HFF-Myc (cell line): Measurements from ENCODE around the gene P4HA1.
"Not testable (repeated sequence)": the region's sequence is repeated elsewhere in the genome, so short reads cannot be mapped to it uniquely, and the experiment has no call there.

Experiments
- DNase-seq: peaks from one replicate; pipeline ENCODE4 v3.0.0-alpha.2; 2011; ENCODE audit warnings: low read depth; ENCODE audit errors: extremely low read depth
- H3K4me3 ChIP-seq: replicated peaks from 2 replicates; pipeline ENCODE4 v1.5.1; 2011; ENCODE audit warnings: low read depth, mild to moderate bottlenecking, control low read depth, low read length
- CTCF ChIP-seq: IDR thresholded peaks from 2 replicates; pipeline ENCODE4 v1.5.1; 2012; ENCODE audit warnings: mild to moderate bottlenecking, low read depth, low read length, control low read depth; ENCODE audit errors: missing control alignments

The P4HA1 gene

GRCh38 chr10:73000973-73001372, 95.7 kb downstream of the P4HA1 start:
- TF ChIP-seq CTCF: no peak
- DNase-seq: no peak

GRCh38 chr10:72997099-72997498, 99.6 kb downstream of the P4HA1 start:
- TF ChIP-seq CTCF: no peak

More at GRCh38 chr10:73000973-73001372, 95.7 kb downstream of the P4HA1 start:
- H3K4me3 ChIP-seq: no peak overlapping the region

GRCh38 chr10:72995459-72995858, 101.2 kb downstream of the P4HA1 start:
- DNase-seq, H3K4me3 ChIP-seq: not testable (repeated sequence)

More at GRCh38 chr10:72997099-72997498, 99.6 kb downstream of the P4HA1 start:
- no peak overlapping the region for H3K4me3 ChIP-seq
- no peak for DNase-seq

DNA sequence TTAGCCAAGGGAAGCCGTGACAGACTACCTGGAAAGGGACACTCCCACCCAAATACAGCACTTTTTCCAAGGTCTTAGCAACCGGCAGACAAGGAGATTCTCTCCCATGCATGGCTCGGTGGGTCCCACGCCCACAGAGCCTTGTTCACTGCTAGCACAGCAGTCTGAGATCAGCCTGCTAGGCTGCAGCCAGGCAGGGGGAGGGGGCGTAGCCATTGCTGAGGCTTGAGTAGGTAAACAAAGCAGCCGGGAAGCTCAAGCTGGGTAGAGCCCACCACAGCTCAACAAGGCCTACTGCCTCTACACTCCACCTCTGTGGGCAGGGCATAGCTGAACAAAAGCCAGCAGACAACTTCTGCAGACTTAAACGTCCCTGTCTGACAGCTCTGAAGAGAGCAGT, 106.9 kb downstream of the P4HA1 start:
- not testable (repeated sequence) for H3K4me3 ChIP-seq, DNase-seq

- not testable (repeated sequence) for DNase-seq, H3K4me3 ChIP-seq
Measured at GRCh38 chr10:72984618-72985017, 112.0 kb downstream of the P4HA1 start.

DNA sequence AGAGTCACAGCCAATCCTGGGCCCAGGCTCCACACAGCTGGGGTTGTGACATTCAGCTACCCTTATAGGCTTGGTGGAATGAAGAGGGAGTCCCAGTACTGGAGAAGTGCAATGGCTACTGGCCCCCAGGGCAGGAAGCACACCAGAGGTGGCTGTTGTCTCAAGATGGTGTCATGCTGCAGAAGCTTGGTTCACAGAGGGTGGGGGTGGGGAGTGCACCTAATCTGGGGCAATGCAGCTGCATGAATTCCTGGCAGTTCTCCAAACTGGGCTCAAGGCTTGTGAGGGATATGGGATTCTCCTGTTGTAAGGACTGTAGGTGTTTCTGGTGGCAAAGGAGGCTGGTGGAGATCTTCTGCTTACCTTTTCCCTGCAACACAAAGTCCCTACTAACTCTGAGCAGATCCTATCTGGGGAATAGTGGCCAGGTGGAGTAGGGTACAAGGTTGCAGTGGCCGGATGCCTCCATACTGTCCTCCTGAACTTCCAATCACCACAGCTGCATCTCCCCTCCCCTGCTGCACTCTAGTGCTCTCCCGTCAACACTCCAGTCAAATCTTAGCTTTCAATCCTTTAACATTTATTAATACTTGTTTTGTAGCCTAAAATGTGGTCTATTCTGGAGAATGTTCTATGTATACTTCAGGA, 114.7 kb downstream of the P4HA1 start:
- no peak for TF ChIP-seq CTCF
- no peak for DNase-seq
- H3K4me3 ChIP-seq: no peak overlapping the region

GRCh38 chr10:72981028-72981881, 115.4 kb downstream of the P4HA1 start:
- no peak for TF ChIP-seq CTCF
- DNase-seq: no peak
- H3K4me3 ChIP-seq: no peak overlapping the region

DNA sequence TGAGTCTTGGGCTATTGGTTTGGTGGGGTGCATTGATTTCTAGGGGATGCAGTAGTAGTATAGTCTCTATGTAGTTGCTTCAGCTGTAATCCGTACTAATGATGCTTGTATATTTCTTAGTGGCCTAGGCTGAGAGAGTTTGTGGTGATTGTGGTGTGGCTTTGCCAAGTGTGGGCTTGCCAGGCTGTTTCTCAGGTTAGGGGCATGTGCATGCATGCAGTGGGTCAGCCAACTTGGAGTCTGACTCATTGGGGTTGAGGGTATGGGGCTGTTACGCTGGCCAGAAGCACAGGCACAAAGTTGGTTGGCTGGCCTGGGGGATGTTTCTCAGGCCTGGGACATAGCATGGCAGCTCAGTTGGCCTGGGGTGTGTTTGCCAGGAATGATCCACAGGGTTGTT, 116.3 kb downstream of the P4HA1 start:
- TF ChIP-seq CTCF: no peak
- DNase-seq: no peak
- H3K4me3 ChIP-seq: no peak overlapping the region
